GM19043 (cell line): ENCODE measurements around the gene STT3B.

Source experiments
- ATAC-seq: cut with Tn5 transposase; IDR thresholded peaks from one replicate; pipeline ENCODE4 v1.9.1; 2021; ENCODE audit warnings: low read depth; ENCODE audit not compliant: unreplicated experiment

STT3B gene

GRCh38 chr3:31546162-31546561 is 13.4 kb downstream of the STT3B start:
- ATAC-seq = no peak

- ATAC-seq = no peak
These were observed 14.0 kb downstream of the STT3B start for GRCh38 chr3:31546725-31547124.

- no peak for ATAC-seq
These were observed 17.9 kb downstream of the STT3B start for GRCh38 chr3:31550452-31551251.

GRCh38 chr3:31551646-31552045 is 18.9 kb downstream of the STT3B start:
- ATAC-seq = no peak

- ATAC-seq = no peak
These were observed 19.4 kb downstream of the STT3B start for GRCh38 chr3:31552103-31552502.

GRCh38 chr3:31553258-31553657 is 20.5 kb downstream of the STT3B start:
- no peak for ATAC-seq

GRCh38 chr3:31555204-31555603 is 22.5 kb downstream of the STT3B start:
- ATAC-seq = no peak

GRCh38 chr3:31559872-31560534 is 27.3 kb downstream of the STT3B start:
- ATAC-seq = no peak

GRCh38 chr3:31561891-31562290 is 29.2 kb downstream of the STT3B start:
- no peak for ATAC-seq

- no peak for ATAC-seq
These were observed 29.8 kb downstream of the STT3B start for GRCh38 chr3:31562525-31562924.

- no peak for ATAC-seq
These were observed 32.6 kb downstream of the STT3B start for GRCh38 chr3:31565288-31565687.

- ATAC-seq = no peak
These were observed 34.3 kb downstream of the STT3B start for GRCh38 chr3:31567036-31567435.

GRCh38 chr3:31568649-31569048 is 35.9 kb downstream of the STT3B start:
- ATAC-seq = no peak

GRCh38 chr3:31571325-31571724 is 38.6 kb downstream of the STT3B start:
- no peak for ATAC-seq

- ATAC-seq = no peak
These were observed 39.7 kb downstream of the STT3B start for GRCh38 chr3:31572236-31573004.

GRCh38 chr3:31573036-31573779 is 40.5 kb downstream of the STT3B start:
- no peak for ATAC-seq

GRCh38 chr3:31575448-31575847 is 42.7 kb downstream of the STT3B start:
- ATAC-seq = no peak

GRCh38 chr3:31576521-31576920 is 43.8 kb downstream of the STT3B start:
- no peak for ATAC-seq

GRCh38 chr3:31577232-31577631 is 44.5 kb downstream of the STT3B start:
- ATAC-seq = no peak

GRCh38 chr3:31579828-31580227 is 47.1 kb downstream of the STT3B start:
- ATAC-seq = no peak

- ATAC-seq = no peak
These were observed 47.9 kb downstream of the STT3B start for GRCh38 chr3:31580645-31581044.
